Mesendoderm (in vitro differentiated cells): ENCODE results near the gene MALAT1.

Source experiments
- DNase-seq: peaks from one replicate; pipeline ENCODE4 v3.0.0; 2013
- H2AK5ac ChIP-seq: 2 replicates; pipeline ENCODE4 v1.6.1; 2013; ENCODE audit warnings: low read length, inconsistent platforms
- H2BK120ac ChIP-seq: 2 replicates; pipeline ENCODE4 v1.6.1; 2013; ENCODE audit warnings: low read depth, mild to moderate bottlenecking, low read length, moderate library complexity, mixed read lengths
- H2BK15ac ChIP-seq: replicated peaks from 2 replicates; pipeline ENCODE4 v1.6.1; 2013; ENCODE audit warnings: low read depth, mild to moderate bottlenecking, moderate library complexity
- H2BK5ac ChIP-seq: 2 replicates; pipeline ENCODE4 v1.6.1; 2013; ENCODE audit warnings: low read length, inconsistent platforms
- H3K18ac ChIP-seq: 2 replicates; pipeline ENCODE4 v1.6.1; 2013; ENCODE audit warnings: mild to moderate bottlenecking, low read length, mixed read lengths
- H3K23ac ChIP-seq: one replicate; pipeline ENCODE4 v1.6.1; 2013; ENCODE audit warnings: low read length
- H3K27ac ChIP-seq: 2 replicates; pipeline ENCODE4 v1.5.1; 2013; ENCODE audit warnings: low read depth, mild to moderate bottlenecking, inconsistent platforms, low read length, moderate library complexity
- H3K27me3 ChIP-seq: 2 replicates; pipeline ENCODE4 v1.6.1; 2013; ENCODE audit warnings: low read length, control low read depth, mild to moderate bottlenecking, inconsistent platforms; ENCODE audit not compliant: insufficient read depth, poor library complexity
- H3K36me3 ChIP-seq: 2 replicates; pipeline ENCODE4 v1.6.1; 2013; ENCODE audit warnings: low read length, inconsistent platforms; ENCODE audit not compliant: control insufficient read depth, insufficient read depth
- H3K4ac ChIP-seq: one replicate; pipeline ENCODE4 v1.6.1; 2013; ENCODE audit warnings: low read depth, mild to moderate bottlenecking, low read length, moderate library complexity
- H3K4me1 ChIP-seq: 2 replicates; pipeline ENCODE4 v1.6.1; 2013; ENCODE audit warnings: low read depth, low read length, inconsistent platforms; ENCODE audit not compliant: control insufficient read depth
- H3K4me2 ChIP-seq: 2 replicates; pipeline ENCODE4 v1.6.1; 2013; ENCODE audit warnings: low read length
- H3K4me3 ChIP-seq: 2 replicates; pipeline ENCODE4 v1.5.1; 2013; ENCODE audit warnings: mild to moderate bottlenecking, low read length
- H3K56ac ChIP-seq: one replicate; pipeline ENCODE4 v1.6.1; 2013; ENCODE audit warnings: low read length
- H3K79me1 ChIP-seq: 2 replicates; pipeline ENCODE4 v1.6.1; 2013; ENCODE audit warnings: low read length, inconsistent platforms
- H3K79me2 ChIP-seq: 2 replicates; pipeline ENCODE4 v1.6.1; 2013; ENCODE audit warnings: mild to moderate bottlenecking, low read length; ENCODE audit not compliant: control insufficient read depth, insufficient read depth
- H3K9ac ChIP-seq: 2 replicates; pipeline ENCODE4 v1.6.1; 2013; ENCODE audit warnings: low read length, inconsistent platforms
- H4K5ac ChIP-seq: one replicate; pipeline ENCODE4 v1.6.1; 2013; ENCODE audit warnings: low read length
- H4K8ac ChIP-seq: one replicate; pipeline ENCODE4 v1.6.1; 2013; ENCODE audit warnings: low read depth, mild to moderate bottlenecking, control low read depth, low read length, moderate library complexity
- WGBS: extraction: QIAGEN DNeasy Blood & Tissue Kit; methylation state at CpG from one replicate; pipeline ENCODE4 v1.1.7; 2013; ENCODE audit warnings: low lambda C conversion rate, missing lambda C conversion rate; ENCODE audit not compliant: insufficient coverage; ENCODE audit errors: extremely low coverage; 5-methylcytosine and 5-hydroxymethylcytosine counted together

The MALAT1 gene

DNA sequence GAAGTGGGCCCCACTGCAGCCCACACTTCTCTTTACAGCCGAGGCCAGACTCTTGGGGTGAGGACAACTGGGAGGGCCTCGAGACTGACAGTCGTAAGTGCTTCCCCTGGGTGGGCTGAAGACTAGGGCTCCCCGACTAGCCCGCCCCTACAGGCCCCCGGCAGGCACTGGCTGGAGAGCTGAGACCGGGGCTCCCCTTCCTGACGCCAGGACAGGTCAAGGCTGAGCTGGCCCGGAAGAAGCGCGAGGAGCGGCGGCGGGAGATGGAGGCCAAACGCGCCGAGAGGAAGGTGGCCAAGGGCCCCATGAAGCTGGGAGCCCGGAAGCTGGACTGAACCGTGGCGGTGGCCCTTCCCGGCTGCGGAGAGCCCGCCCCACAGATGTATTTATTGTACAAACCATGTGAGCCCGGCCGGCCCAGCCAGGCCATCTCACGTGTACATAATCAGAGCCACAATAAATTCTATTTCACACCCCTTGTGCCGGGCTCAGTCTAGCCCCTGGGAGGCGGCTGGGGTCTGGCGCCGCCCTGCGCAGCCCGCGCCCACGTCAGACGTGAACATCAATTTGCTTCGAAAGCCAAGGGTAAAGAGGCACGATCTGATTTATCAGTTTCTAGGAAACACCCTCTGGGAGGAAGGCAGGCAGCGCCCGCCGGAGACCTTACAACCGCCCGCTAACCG is 39.5 kb downstream of the MALAT1 start:
- H3K79me1 ChIP-seq: no peaks in the 10 kb centered on the region
- no peak overlapping the region for H3K4me3 ChIP-seq
- no peaks in the 10 kb centered on the region for H3K27me3 ChIP-seq
- no peak overlapping the region for H2AK5ac ChIP-seq
- no peak overlapping the region for H3K9ac ChIP-seq
- no peak overlapping the region for H4K5ac ChIP-seq
- no CpG with 5 or more reads among the region's 43 CpGs for WGBS
- H4K8ac ChIP-seq: no peak overlapping the region
- H3K23ac ChIP-seq: no peak overlapping the region
- H2BK120ac ChIP-seq: no peak overlapping the region
- H2BK5ac ChIP-seq: no peak overlapping the region
- no peaks in the 10 kb centered on the region for H3K79me2 ChIP-seq
- H3K36me3 ChIP-seq: peaks cover 4% of the 10 kb centered on the region
- H3K4me2 ChIP-seq: no peak overlapping the region
- DNase-seq: no peak
- H3K4me1 ChIP-seq: peaks cover 3% of the 10 kb centered on the region
- H3K56ac ChIP-seq: no peak overlapping the region
- no peak overlapping the region for H3K27ac ChIP-seq
- no peak overlapping the region for H2BK15ac ChIP-seq
- H3K18ac ChIP-seq: no peak overlapping the region
- no peak overlapping the region for H3K4ac ChIP-seq

- H3K79me2 ChIP-seq: no peaks in the 10 kb centered on the region
- no peak overlapping the region for H4K8ac ChIP-seq
- H3K56ac ChIP-seq: peak overlapping the region; percentile 56
- H3K27ac ChIP-seq: no peak overlapping the region
- H3K4ac ChIP-seq: no peak overlapping the region
- no peak overlapping the region for H2BK120ac ChIP-seq
- no peak overlapping the region for H3K9ac ChIP-seq
- H2BK5ac ChIP-seq: no peak overlapping the region
- no peaks in the 10 kb centered on the region for H3K27me3 ChIP-seq
- H3K36me3 ChIP-seq: peaks cover 4% of the 10 kb centered on the region
- peak overlapping the region; percentile 98 for H3K4me2 ChIP-seq
- no peak overlapping the region for H4K5ac ChIP-seq
- no peak overlapping the region for H3K18ac ChIP-seq
- H3K4me1 ChIP-seq: peaks cover 3% of the 10 kb centered on the region
- peak; percentile 59 for DNase-seq
- no peak overlapping the region for H3K4me3 ChIP-seq
- peak overlapping the region; percentile 24 for H3K23ac ChIP-seq
- no peak overlapping the region for H2AK5ac ChIP-seq
- no CpG with 5 or more reads among the region's 92 CpGs for whole genome bisulfite sequencing
- H3K79me1 ChIP-seq: no peaks in the 10 kb centered on the region
- H2BK15ac ChIP-seq: no peak overlapping the region
Observed at GRCh38 chr11:65538915-65539743, 40.3 kb downstream of the MALAT1 start.

DNA sequence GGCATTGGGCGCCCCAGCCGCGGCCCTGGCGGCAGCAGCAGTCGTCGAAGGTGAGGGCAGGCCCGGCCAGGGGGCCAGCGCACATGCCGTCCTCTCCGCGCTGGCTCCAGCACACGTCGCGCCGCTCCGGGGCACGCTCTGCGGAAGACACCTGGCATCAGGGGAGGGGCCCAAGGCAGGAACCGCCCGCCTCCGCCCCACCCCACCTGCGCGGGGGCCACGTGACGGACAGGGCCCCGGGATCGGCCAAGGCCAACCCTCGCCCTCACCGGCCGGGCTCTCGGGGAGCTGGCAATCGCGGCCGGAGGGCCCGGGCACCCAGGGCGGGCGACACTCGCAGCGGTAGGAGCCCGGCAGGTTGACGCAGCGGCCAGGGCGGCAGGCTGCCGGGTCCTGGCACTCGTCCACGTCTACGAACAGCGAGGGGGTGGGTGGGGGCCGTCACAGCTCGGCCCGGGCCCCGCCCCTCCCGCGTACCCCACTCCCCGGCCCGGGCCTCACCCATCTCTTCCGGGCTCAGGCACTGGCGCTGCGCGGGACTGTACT is 41.0 kb downstream of the MALAT1 start:
- H2BK15ac ChIP-seq: no peak overlapping the region
- peak overlapping the region; percentile 67 for H3K56ac ChIP-seq
- WGBS: no CpG with 5 or more reads among the region's 60 CpGs
- no peak overlapping the region for H2AK5ac ChIP-seq
- no peak overlapping the region for H3K18ac ChIP-seq
- no peak overlapping the region for H3K4me3 ChIP-seq
- peak overlapping the region; percentile 49 for H3K9ac ChIP-seq
- no peaks in the 10 kb centered on the region for H3K79me1 ChIP-seq
- peaks cover 4% of the 10 kb centered on the region for H3K36me3 ChIP-seq
- H3K4me1 ChIP-seq: peaks cover 3% of the 10 kb centered on the region
- H3K79me2 ChIP-seq: no peaks in the 10 kb centered on the region
- no peaks in the 10 kb centered on the region for H3K27me3 ChIP-seq
- no peak overlapping the region for H2BK5ac ChIP-seq
- no peak overlapping the region for H3K27ac ChIP-seq
- H3K23ac ChIP-seq: peak overlapping the region; percentile 89
- H4K8ac ChIP-seq: no peak overlapping the region
- H4K5ac ChIP-seq: no peak overlapping the region
- H2BK120ac ChIP-seq: no peak overlapping the region
- H3K4me2 ChIP-seq: peak overlapping the region; percentile 98
- DNase-seq: peak; percentile 57
- no peak overlapping the region for H3K4ac ChIP-seq

- Histone ChIP-seq H3K23ac (peak overlapping the region; percentile 89), H4K8ac (no peak overlapping the region), H3K56ac (peak overlapping the region; percentile 93), H3K79me2 (no peaks in the 10 kb centered on the region), H2BK15ac (no peak overlapping the region), H3K79me1 (no peaks in the 10 kb centered on the region), H3K36me3 (peaks cover 3% of the 10 kb centered on the region), H4K5ac (no peak overlapping the region), H3K4ac (no peak overlapping the region), H3K4me1 (peaks cover 3% of the 10 kb centered on the region), H3K9ac (peak overlapping the region; percentile 69), H2BK5ac (no peak overlapping the region), H3K27ac (no peak overlapping the region), H3K18ac (no peak overlapping the region), H3K4me3 (no peak overlapping the region), H2AK5ac (no peak overlapping the region), H3K27me3 (no peaks in the 10 kb centered on the region), H3K4me2 (peak overlapping the region; percentile 98), H2BK120ac (no peak overlapping the region)
- WGBS: no CpG with 5 or more reads among the region's 78 CpGs
- peak; percentile 94 for DNase-seq
Observed at GRCh38 chr11:65540290-65541092, 41.6 kb downstream of the MALAT1 start.

GRCh38 chr11:65541093-65541982 is 42.5 kb downstream of the MALAT1 start:
- Histone ChIP-seq H3K4me3 (no peak overlapping the region), H3K27ac (no peak overlapping the region)
- WGBS: no CpG with 5 or more reads among the region's 18 CpGs

More at GRCh38 chr11:65541093-65541982, 42.5 kb downstream of the MALAT1 start:
- Histone ChIP-seq H2BK5ac (no peak overlapping the region), H4K8ac (no peak overlapping the region), H3K27me3 (no peaks in the 10 kb centered on the region), H4K5ac (no peak overlapping the region), H2AK5ac (no peak overlapping the region), H3K18ac (no peak overlapping the region), H3K79me2 (no peaks in the 10 kb centered on the region), H3K23ac (peak overlapping the region; percentile 72), H2BK120ac (no peak overlapping the region), H3K4me2 (peak overlapping the region; percentile 31), H3K36me3 (no peaks in the 10 kb centered on the region), H3K79me1 (no peaks in the 10 kb centered on the region), H3K4ac (no peak overlapping the region), H3K56ac (peak overlapping the region; percentile 85), H2BK15ac (no peak overlapping the region), H3K4me1 (peaks cover 3% of the 10 kb centered on the region), H3K9ac (peak overlapping the region; percentile 59)
- DNase-seq: no peak
